ENCODE data around the gene NMB. TPM values are rescaled to one million over a fixed set of nuclear protein-coding genes. Genes with fewer than 3 reads are reported as not detected.

Gene NMB
- total and polyA plus RNA-seq, 2 of the 13 experiments (the other 11 are each of a cell fraction or from before 2014, with no cell fraction given), result 10.4 to 25.4 TPM

GRCh38 chr15:84653910-84654688 lies 3.9 kb downstream of the NMB start, which contains the start of gene WDR73 (continued):
- TF ChIP-seq, protein P1, sequence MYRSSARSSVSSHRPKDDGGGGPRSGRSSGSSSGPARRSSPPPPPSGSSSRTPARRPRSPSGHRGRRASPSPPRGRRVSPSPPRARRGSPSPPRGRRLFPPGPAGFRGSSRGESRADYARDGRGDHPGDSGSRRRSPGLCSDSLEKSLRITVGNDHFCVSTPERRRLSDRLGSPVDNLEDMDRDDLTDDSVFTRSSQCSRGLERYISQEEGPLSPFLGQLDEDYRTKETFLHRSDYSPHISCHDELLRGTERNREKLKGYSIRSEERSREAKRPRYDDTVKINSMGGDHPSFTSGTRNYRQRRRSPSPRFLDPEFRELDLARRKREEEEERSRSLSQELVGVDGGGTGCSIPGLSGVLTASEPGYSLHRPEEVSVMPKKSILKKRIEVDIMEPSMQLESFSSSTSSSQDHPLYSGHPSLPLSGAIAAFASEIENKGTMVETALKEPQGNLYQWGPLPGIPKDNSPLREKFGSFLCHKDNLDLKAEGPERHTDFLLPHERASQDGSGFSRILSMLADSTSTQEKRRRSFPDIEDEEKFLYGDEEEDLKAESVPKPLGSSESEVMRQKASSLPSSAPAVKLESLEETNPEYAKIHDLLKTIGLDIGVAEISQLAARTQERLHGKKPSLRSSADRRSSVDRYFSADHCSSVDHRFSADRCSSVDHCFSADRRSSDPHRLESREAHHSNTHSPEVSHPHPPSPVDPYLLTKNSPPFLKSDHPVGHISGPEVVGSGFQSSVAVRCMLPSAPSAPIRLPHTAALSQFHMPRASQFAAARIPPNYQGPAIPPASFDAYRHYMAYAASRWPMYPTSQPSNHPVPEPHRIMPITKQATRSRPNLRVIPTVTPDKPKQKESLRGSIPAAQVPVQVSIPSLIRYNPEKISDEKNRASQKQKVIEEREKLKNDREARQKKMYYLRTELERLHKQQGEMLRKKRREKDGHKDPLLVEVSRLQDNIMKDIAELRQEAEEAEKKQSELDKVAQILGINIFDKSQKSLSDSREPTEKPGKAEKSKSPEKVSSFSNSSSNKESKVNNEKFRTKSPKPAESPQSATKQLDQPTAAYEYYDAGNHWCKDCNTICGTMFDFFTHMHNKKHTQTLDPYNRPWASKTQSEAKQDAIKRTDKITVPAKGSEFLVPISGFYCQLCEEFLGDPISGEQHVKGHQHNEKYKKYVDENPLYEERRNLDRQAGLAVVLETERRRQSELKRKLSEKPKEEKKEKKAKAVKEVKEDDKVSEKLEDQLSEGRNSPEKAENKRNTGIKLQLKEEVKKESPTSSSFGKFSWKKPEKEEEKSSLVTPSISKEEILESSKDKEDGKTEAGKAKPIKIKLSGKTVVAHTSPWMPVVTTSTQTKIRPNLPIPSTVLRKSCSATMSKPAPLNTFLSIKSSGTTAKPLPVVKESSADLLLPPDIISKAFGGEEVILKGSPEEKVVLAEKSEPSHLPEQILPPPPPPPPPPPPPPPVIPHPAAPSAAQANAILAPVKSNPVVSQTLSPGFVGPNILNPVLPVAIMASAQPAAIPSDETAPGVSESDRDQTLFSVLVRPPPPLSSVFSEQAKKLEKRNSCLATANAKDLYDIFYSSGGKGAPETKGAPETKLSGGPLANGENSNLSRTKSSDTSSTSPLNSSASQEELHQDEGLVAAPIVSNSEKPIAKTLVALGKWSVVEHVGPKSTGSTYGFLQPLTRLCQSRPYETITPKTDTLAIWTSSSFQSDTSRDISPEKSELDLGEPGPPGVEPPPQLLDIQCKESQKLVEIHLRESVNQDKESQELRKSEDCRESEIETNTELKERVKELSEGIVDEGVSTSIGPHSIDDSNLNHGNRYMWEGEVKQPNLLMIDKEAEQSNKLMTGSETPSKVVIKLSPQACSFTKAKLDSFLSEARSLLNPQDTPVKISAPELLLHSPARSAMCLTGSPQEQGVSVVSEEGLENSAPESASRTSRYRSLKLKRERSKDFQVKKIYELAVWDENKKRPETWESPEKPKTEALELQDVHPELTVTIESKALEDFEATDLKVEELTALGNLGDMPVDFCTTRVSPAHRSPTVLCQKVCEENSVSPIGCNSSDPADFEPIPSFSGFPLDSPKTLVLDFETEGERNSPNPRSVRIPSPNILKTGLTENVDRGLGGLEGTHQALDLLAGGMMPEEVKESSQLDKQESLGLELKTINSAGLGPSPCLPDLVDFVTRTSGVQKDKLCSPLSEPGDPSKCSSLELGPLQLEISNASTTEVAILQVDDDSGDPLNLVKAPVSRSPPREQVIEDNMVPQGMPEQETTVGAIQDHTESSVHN (CRISPR knock-in tag; IDR thresholded peaks at IDR 0.05), result no peak
- TF ChIP-seq ZNF605 (CRISPR knock-in tag; IDR thresholded peaks at IDR 0.05), result peak; percentile 88
- no peak for TF ChIP-seq CBX2 (IDR thresholded peaks at IDR 0.05; ENCODE audit: low read depth, low read length)
- 0 out of 2 replicates have a peak, but pooled peaks have one; percentile 45 for TF ChIP-seq CBX2 (CRISPR knock-in tag; IDR thresholded peaks at IDR 0.05; ENCODE audit: low read depth)
- 0 out of 2 replicates have a peak, but pooled peaks have one; percentile 61 for TF ChIP-seq ZNF224 (CRISPR knock-in tag; IDR thresholded peaks at IDR 0.05)
- 0 out of 2 replicates have a peak, but pooled peaks have one; percentile 70 for TF ChIP-seq ZNF232 (CRISPR knock-in tag; IDR thresholded peaks at IDR 0.05; ENCODE audit: borderline replicate concordance)
- TF ChIP-seq SMARCC2 (IDR thresholded peaks at IDR 0.05), result no peak
- no peak for TF ChIP-seq ZNF713 (CRISPR knock-in tag; IDR thresholded peaks at IDR 0.05)
- 0 out of 2 replicates have a peak, but pooled peaks have one; percentile 16 for TF ChIP-seq FOXJ3 (CRISPR knock-in tag; IDR thresholded peaks at IDR 0.05; ENCODE audit: borderline replicate concordance)
- TF ChIP-seq, protein P2, sequence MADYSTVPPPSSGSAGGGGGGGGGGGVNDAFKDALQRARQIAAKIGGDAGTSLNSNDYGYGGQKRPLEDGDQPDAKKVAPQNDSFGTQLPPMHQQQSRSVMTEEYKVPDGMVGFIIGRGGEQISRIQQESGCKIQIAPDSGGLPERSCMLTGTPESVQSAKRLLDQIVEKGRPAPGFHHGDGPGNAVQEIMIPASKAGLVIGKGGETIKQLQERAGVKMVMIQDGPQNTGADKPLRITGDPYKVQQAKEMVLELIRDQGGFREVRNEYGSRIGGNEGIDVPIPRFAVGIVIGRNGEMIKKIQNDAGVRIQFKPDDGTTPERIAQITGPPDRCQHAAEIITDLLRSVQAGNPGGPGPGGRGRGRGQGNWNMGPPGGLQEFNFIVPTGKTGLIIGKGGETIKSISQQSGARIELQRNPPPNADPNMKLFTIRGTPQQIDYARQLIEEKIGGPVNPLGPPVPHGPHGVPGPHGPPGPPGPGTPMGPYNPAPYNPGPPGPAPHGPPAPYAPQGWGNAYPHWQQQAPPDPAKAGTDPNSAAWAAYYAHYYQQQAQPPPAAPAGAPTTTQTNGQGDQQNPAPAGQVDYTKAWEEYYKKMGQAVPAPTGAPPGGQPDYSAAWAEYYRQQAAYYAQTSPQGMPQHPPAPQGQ (CRISPR knock-in tag; IDR thresholded peaks at IDR 0.05; ENCODE audit: borderline replicate concordance), result peak; percentile 82; the same call in 1 of the 2 replicates
- TF ChIP-seq SOX5 (CRISPR knock-in tag; IDR thresholded peaks at IDR 0.05; ENCODE audit: borderline replicate concordance), result peak; percentile 53; the same call in 1 of the 2 replicates
- peak; percentile 72 for TF ChIP-seq TAF1 (CRISPR knock-in tag; IDR thresholded peaks at IDR 0.05)
- TF ChIP-seq AGO2 (optimal IDR thresholded peaks at IDR 0.05; ENCODE audit: low read depth, low read length), result peak; percentile 80
- TF ChIP-seq ZNF768 (CRISPR knock-in tag; IDR thresholded peaks at IDR 0.05), result peak; percentile 17; the same call in 1 of the 2 replicates
- no peak for TF ChIP-seq MYNN (CRISPR knock-in tag; IDR thresholded peaks at IDR 0.05; ENCODE audit: low read depth)
- no peak for TF ChIP-seq GFI1 (CRISPR knock-in tag; IDR thresholded peaks at IDR 0.05; ENCODE audit: borderline replicate concordance)
